KMS-11 (cell line): ENCODE data around the gene COL12A1.

Experiments
- H2AFZ ChIP-seq: fragments of 200-600 bp; sonication (generic); 2 replicates; pipeline ENCODE4 v1.6.1; 2016; ENCODE audit warnings: antibody characterized with exemption, mixed run types, low read depth
- H3K27ac ChIP-seq: fragments of 200-600 bp; sonication (generic); 2 replicates; pipeline ENCODE4 v1.6.1; 2016; ENCODE audit warnings: mild to moderate bottlenecking, mixed run types
- H3K27me3 ChIP-seq: fragments of 200-600 bp; sonication (generic); 2 replicates; pipeline ENCODE4 v1.6.1; 2017; ENCODE audit warnings: mild to moderate bottlenecking, low read depth, mixed run types, moderate library complexity; ENCODE audit not compliant: insufficient read depth
- H3K36me3 ChIP-seq: fragments of 200-600 bp; sonication (generic); 2 replicates; pipeline ENCODE4 v1.6.1; 2017; ENCODE audit warnings: mild to moderate bottlenecking, mixed run types; ENCODE audit not compliant: insufficient read depth
- H3K4me1 ChIP-seq: fragments of 200-600 bp; sonication (generic); 2 replicates; pipeline ENCODE4 v1.6.1; 2016; ENCODE audit warnings: mild to moderate bottlenecking, low read depth, mixed run types; ENCODE audit not compliant: poor library complexity, severe bottlenecking
- H3K4me2 ChIP-seq: fragments of 200-600 bp; sonication (generic); 2 replicates; pipeline ENCODE4 v1.7.0; 2016; ENCODE audit warnings: mild to moderate bottlenecking, mixed run types
- H3K4me3 ChIP-seq: fragments of 200-600 bp; sonication (generic); IDR thresholded peaks from 2 replicates; pipeline ENCODE4 v1.6.1; 2017; ENCODE audit warnings: low read depth, low read length, mixed read lengths; ENCODE audit not compliant: insufficient read depth
- H3K79me2 ChIP-seq: fragments of 200-600 bp; sonication (generic); 2 replicates; pipeline ENCODE4 v1.6.1; 2016; ENCODE audit warnings: low read depth, mixed run types; ENCODE audit not compliant: insufficient read depth
- H3K9ac ChIP-seq: fragments of 200-600 bp; sonication (generic); 2 replicates; pipeline ENCODE4 v1.6.1; 2016; ENCODE audit warnings: mild to moderate bottlenecking, mixed run types
- H4K20me1 ChIP-seq: fragments of 200-600 bp; sonication (generic); 2 replicates; pipeline ENCODE4 v1.6.1; 2016; ENCODE audit warnings: mild to moderate bottlenecking, mixed run types; ENCODE audit not compliant: insufficient read depth
- TF ChIP-seq, protein P1 (sequence below): fragments of 200-600 bp; sonication (generic); conservative IDR thresholded peaks from 2 replicates; pipeline ENCODE4 v1.6.1; 2017; ENCODE audit warnings: low read depth, mild to moderate bottlenecking, antibody characterized with exemption, low read length, moderate library complexity, mixed read lengths

The COL12A1 gene

GRCh38 chr6:75049308-75049707 lies 156.5 kb downstream of the COL12A1 start:
- Histone ChIP-seq H3K4me2 (no peak overlapping the region), H3K4me1 (no peaks in the 10 kb centered on the region), H3K36me3 (no peaks in the 10 kb centered on the region), H3K4me3 (no peak overlapping the region), H3K27me3 (no peaks in the 10 kb centered on the region), H3K79me2 (no peaks in the 10 kb centered on the region), H3K27ac (no peak overlapping the region), H3K9ac (no peak overlapping the region), H4K20me1 (no peaks in the 10 kb centered on the region), H2AFZ (no peak overlapping the region)
- TF ChIP-seq, protein P1, sequence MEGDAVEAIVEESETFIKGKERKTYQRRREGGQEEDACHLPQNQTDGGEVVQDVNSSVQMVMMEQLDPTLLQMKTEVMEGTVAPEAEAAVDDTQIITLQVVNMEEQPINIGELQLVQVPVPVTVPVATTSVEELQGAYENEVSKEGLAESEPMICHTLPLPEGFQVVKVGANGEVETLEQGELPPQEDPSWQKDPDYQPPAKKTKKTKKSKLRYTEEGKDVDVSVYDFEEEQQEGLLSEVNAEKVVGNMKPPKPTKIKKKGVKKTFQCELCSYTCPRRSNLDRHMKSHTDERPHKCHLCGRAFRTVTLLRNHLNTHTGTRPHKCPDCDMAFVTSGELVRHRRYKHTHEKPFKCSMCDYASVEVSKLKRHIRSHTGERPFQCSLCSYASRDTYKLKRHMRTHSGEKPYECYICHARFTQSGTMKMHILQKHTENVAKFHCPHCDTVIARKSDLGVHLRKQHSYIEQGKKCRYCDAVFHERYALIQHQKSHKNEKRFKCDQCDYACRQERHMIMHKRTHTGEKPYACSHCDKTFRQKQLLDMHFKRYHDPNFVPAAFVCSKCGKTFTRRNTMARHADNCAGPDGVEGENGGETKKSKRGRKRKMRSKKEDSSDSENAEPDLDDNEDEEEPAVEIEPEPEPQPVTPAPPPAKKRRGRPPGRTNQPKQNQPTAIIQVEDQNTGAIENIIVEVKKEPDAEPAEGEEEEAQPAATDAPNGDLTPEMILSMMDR = no peak

- H3K27ac ChIP-seq = no peak overlapping the region
- TF ChIP-seq, protein P1 = no peak
- H3K4me3 ChIP-seq = no peak overlapping the region
- no peak overlapping the region for H2AFZ ChIP-seq
- no peaks in the 10 kb centered on the region for H3K27me3 ChIP-seq
- H3K79me2 ChIP-seq = no peaks in the 10 kb centered on the region
- no peak overlapping the region for H3K4me2 ChIP-seq
- H3K4me1 ChIP-seq = no peaks in the 10 kb centered on the region
- no peak overlapping the region for H3K9ac ChIP-seq
- no peaks in the 10 kb centered on the region for H3K36me3 ChIP-seq
- no peaks in the 10 kb centered on the region for H4K20me1 ChIP-seq
Observed at GRCh38 chr6:75044846-75045245, 161.0 kb downstream of the COL12A1 start.

GRCh38 chr6:75041381-75041780 lies 164.5 kb downstream of the COL12A1 start:
- no peak overlapping the region for H3K9ac ChIP-seq
- no peak overlapping the region for H2AFZ ChIP-seq
- H3K4me3 ChIP-seq = no peak overlapping the region
- no peak overlapping the region for H3K4me2 ChIP-seq
- no peak overlapping the region for H3K27ac ChIP-seq
- TF ChIP-seq, protein P1 = no peak
- no peaks in the 10 kb centered on the region for H3K36me3 ChIP-seq
- no peaks in the 10 kb centered on the region for H3K4me1 ChIP-seq
- no peaks in the 10 kb centered on the region for H3K79me2 ChIP-seq
- no peaks in the 10 kb centered on the region for H3K27me3 ChIP-seq
- no peaks in the 10 kb centered on the region for H4K20me1 ChIP-seq
